Measurements from ENCODE around the gene TIAM2.
"Not testable (repeated sequence)": the region's sequence is repeated elsewhere in the genome, so short reads cannot be mapped to it uniquely, and the experiment has no call there.

Gene TIAM2

GRCh38 chr6:154991207-154991606 is 3.9 kb upstream of the TIAM2 start:
- DNase-seq = no peak

- no peak for DNase-seq
Measured at GRCh38 chr6:154993026-154993425, 2.1 kb upstream of the TIAM2 start.

GRCh38 chr6:154993710-154994109 is 1.4 kb upstream of the TIAM2 start:
- DNase-seq = no peak

GRCh38 chr6:154994836-154995253 is 270 bp upstream of the TIAM2 start:
- no peak for DNase-seq

DNA sequence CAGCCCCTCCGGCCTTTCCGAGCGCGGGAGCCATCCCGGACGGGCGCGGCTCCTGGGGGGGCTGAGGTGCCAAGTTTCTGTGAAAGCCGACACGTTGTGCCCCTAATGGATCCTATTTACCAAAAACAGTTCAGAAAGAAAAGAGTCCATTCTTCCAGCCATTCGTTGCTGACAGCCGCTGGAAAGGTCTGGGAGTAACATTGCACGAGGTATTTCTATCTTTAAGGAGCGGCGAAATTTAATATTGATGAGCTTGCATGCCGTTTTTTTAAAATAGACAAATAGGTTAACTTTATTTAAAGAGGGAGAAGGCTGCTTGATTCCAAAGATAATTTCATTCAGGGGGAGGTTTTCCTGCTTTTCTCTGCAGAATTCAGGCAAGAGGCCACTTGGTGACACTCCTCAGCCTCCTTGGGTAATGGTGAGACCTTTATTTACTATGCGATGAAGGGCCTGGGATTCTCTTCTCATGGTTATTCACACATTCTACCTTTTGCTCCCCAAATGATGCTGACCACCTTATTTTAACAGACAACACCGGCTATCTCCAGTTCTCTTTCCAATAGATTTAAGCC is 988 bp downstream of the TIAM2 start:
- no peak for DNase-seq

GRCh38 chr6:154996841-154997311 is 1.8 kb downstream of the TIAM2 start:
- no peak for DNase-seq

DNA sequence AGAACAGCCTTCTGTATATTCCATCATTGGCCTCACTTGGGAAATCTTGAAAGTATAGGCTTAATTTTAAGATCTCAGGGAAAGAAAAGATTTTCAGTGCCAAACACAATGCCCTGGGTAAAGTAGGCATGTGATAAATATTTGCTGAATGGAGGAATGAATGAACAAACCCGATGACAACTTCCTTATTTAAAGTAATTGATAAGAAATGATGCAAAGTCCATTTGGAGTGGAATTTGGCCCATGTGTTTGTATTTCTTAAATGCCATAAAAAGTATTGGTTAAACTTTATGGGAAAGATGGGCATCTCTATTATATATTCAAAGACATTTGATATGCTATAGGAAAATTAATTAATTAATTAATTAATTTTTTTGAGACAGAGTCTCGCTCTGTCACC is 3.7 kb downstream of the TIAM2 start:
- no peak for DNase-seq

- no peak for DNase-seq
Measured at GRCh38 chr6:155001482-155001881, 6.4 kb downstream of the TIAM2 start.

DNA sequence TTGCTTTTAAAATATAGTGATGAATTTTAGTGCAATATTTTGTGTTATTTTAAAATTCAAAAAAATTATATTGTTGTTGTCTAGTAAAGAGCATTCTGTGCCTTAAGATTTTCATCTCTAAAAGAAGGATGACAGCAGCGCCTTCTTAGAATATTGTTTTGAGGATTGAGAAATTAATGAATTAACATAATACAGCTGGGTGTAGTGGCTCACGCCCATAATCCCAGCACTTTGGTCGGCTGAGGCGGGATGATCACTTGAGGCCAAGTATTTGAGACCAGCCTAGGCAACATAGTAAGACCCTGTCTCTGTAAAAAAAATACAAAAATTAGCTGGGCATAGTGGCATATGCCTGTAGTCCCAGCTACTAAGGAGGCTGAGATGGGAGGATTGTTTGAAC is 6.8 kb downstream of the TIAM2 start:
- DNase-seq = no peak

DNA sequence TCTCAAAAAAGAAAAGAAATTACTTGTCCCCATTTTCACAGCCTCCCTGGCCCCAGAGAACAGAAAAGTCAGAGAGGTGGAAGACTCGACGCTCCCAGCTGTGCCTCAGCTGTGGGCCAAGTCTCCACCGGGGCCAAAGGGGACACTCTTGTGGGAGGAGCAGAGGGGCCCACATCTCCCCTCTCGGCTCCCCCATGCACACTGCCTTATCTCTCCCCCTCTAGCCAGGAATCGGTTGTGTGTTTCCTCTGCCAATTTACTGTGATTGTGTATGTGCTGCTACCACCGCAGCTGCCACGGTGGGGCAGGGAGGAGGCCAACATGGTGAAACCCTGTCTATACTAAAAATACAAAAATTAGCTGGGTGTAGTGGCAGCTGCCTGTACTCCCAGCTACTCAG is 8.4 kb downstream of the TIAM2 start:
- no peak for DNase-seq

- DNase-seq = no peak
Measured at GRCh38 chr6:155004017-155004416, 8.9 kb downstream of the TIAM2 start.

DNA sequence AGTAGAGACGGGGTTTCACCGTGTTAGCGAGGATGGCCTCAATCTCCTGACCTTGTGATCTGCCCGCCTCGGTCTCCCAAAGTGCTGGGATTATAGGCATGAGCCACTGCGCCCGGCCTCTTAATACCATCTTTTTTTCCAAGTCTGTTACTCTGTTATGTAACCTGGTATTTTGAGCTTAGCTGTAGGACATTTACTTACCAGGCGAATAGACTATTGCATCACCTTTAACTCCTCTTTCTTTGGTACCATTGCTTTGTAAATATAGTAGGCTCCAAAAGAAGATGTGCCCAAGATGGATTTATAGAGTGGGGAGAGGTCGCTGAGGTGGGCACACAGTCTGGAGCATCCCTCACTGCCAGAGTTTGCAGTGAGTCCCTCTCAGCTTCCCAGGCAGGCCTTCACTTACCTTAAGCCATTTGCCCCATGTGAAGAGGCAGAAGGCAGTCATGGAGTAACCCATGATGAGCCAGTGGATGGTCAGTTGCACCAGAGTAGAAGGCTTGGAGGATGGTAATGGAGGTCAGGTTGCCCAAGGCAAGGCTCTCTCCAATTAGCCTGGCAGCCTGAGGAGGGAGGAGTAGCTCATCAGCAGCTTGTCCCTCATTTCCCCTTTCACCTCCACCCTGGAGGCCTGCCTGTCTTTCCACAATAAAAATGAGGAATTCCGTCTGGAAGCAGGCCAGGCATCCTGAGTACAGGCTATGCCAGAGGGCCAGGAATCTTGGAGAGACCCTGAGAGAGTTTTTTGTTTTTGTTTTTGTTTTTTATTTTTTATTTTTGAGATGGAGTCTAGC is 9.7 kb downstream of the TIAM2 start:
- DNase-seq = no peak

DNA sequence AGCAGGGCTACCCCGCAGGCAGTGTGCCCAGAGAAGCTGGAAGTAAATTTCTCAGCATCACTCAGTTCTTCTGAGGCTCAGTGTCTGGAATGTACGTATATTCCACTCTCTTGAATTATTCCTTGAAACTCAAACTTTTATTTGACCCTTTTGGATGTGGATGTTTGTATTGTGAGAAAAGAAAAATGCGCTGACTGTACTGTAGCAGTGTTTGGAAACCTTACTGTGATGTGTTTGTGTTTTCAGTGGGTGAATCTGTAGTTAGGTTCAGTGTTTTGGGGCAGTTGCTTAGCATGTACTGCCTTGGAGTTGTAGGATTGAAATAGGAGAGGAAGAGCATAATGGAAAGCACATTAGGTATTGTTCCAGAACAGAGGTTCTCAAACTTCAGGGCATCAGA is 13.5 kb downstream of the TIAM2 start:
- no peak for DNase-seq

DNA sequence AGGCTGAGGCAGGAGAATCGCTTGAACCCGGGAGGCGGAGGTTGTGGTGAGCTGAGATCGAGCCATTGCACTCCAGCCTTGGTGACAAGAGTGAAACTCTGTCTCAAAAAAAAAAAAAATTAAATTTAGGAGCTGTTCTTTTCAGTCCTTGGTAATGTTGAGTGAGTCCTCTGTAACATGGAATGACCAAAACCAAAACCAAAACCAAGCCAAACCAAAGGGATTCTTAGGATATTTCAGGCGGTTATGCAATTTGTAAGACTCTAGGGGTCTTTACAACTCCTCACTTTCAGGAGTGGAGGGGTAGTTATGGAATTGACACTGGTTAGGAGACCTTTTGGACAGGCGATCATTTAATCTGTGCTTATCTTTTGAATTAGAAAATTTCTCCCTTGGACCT is 15.8 kb downstream of the TIAM2 start:
- no peak for DNase-seq

- no peak for DNase-seq
Measured at GRCh38 chr6:155011809-155012291, 16.7 kb downstream of the TIAM2 start.

DNA sequence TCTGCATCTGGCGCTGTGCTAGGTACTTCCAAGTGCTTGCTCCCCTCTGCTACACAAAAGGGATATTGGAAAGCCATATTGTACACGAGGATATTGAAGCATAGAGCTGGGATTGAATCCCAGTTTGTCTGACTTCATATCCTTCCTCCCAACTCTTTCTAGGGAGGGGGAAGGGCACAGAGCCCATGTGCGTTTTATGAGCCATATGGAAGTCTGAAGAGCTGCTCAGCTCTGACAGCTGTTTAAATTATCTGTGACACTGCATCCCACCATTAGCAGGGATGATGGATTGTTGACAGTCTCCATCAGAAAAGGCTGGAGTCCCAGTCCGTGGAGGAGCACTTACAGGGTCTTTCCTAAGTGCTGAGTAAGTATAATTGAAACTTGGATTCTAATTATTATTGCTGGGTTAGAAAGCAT is 18.4 kb downstream of the TIAM2 start:
- DNase-seq = no peak

GRCh38 chr6:155014137-155014536 is 19.0 kb downstream of the TIAM2 start:
- no peak for DNase-seq

GRCh38 chr6:155014670-155015300 is 19.7 kb downstream of the TIAM2 start:
- no peak for DNase-seq

DNA sequence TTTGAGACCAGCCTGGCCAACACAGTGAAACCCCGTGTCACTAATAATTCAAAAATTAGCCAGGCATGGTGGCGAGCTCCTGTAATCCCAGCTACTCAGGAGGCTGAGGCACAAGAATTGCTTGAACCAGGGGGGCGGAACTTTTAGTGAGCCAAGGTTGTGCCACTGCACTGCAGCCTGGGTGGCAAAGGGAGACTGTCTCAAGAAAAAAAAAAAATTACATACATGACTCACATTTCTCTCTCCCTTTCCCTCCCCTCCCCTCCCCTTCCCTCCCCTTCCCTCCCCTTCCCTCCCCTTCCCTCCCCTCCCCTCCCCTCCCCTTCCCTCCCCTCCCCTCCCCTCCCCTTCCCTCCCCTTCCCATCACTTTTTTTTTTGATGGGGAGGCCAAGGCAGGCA is 23.3 kb downstream of the TIAM2 start:
- not testable (repeated sequence) for DNase-seq

- no peak for DNase-seq
Measured at GRCh38 chr6:155021680-155022079, 26.6 kb downstream of the TIAM2 start.

DNA sequence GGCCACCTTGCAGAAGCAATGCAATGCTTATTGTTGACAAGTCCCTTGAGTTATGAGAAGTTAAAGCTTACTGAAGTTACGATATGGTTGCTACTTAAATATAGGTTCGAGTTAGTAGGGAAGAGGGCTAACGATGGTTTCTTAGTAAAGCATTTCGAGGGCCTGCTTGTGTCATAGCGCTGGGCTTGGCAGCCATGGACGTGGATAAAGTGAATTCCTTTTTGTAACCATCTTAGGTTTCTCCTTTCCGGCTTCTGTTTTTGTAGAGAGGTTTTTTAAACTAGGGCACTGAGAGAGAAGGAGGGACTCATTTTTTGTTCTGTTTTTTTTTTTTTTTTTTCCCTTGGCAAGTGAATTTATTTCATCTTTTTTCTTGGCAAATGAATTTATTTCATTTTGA is 27.6 kb downstream of the TIAM2 start:
- DNase-seq = no peak

DNA sequence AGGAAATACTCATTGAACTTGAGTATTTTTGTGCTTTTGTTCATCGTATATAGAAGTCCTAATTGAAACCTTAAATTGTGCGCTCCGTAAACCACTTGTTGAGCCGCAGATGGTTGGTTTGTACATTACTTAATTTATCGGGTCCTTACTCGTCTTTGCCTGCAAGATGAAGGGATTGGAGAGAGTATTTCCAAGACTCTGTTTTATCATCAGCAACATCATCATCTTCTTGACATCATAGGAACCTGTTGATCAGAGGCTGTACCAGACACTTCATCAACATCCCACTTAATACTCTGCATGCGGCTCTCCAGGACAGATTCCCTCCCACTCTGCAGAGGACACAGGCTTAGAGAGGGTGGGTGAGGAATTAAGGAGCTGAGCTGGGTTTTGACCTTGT is 28.6 kb downstream of the TIAM2 start:
- no peak for DNase-seq

GRCh38 chr6:155024391-155025027 is 29.4 kb downstream of the TIAM2 start:
- DNase-seq = no peak
